ENCODE measurements around the gene EEPD1. TPM values are rescaled to one million over a fixed set of nuclear protein-coding genes. Genes with fewer than 3 reads are reported as not detected.
A peak's percentile ranks its signal among the peaks of the same experiment; 100 is the strongest.
"Not testable (repeated sequence)": the region's sequence is repeated elsewhere in the genome, so short reads cannot be mapped to it uniquely, and the experiment has no call there.

EEPD1 gene
- polyA plus RNA-seq, 1 experiment = 2.5 TPM

- POLR2A ChIA-PET = no interaction called here
- no peak for TF ChIP-seq CTCF (IDR thresholded peaks at IDR 0.05; ENCODE audit: insufficient read depth, low read depth, low read length)
These were observed 5.7 kb upstream of the EEPD1 start for GRCh38 chr7:36147361-36147760.

GRCh38 chr7:36148422-36149065 lies 4.5 kb upstream of the EEPD1 start:
- ChIA-PET POLR2A (no interaction called here), CTCF (interaction anchor here (1.5 kb wide), 1 partner anchor 171 kb away, joined by 4 read pairs; no protein-coding TSS in a partner anchor)
- no peak overlapping the region for H3K4me3 ChIP-seq (ENCODE audit: low read depth, low read length)
- DNase-seq (ENCODE audit: low read depth) = no peak
- H3K36me3 ChIP-seq (ENCODE audit: control insufficient read depth, insufficient read depth, low read length) = no peaks in the 10 kb centered on the region
- no peaks in the 10 kb centered on the region for H3K27me3 ChIP-seq (ENCODE audit: control insufficient read depth, insufficient read depth, low read length)
- no peak for TF ChIP-seq CTCF (IDR thresholded peaks at IDR 0.05; ENCODE audit: insufficient read depth, low read depth, low read length)

More at GRCh38 chr7:36147361-36147760, 5.7 kb upstream of the EEPD1 start:
- no peaks in the 10 kb centered on the region for H3K36me3 ChIP-seq (ENCODE audit: control insufficient read depth, insufficient read depth, low read length)
- H3K27me3 ChIP-seq (ENCODE audit: control insufficient read depth, insufficient read depth, low read length) = 0 out of 2 replicates have a peak, but pooled peaks cover 3% of the 10 kb centered on the region
- no peak for DNase-seq (ENCODE audit: low read depth)
- no peak overlapping the region for H3K4me3 ChIP-seq (ENCODE audit: low read depth, low read length)
- CTCF ChIA-PET = no interaction called here

GRCh38 chr7:36149240-36149639 lies 3.8 kb upstream of the EEPD1 start:
- CTCF ChIA-PET = interaction anchor here (0.7 to 1.5 kb wide), 2 partner anchors 164 to 170 kb away, joined by 4 read pairs; no protein-coding TSS in a partner anchor
- H3K27me3 ChIP-seq (ENCODE audit: control insufficient read depth, insufficient read depth, low read length); H3K4me3 ChIP-seq (ENCODE audit: low read depth, low read length); POLR2A ChIA-PET; H3K36me3 ChIP-seq (ENCODE audit: control insufficient read depth, insufficient read depth, low read length); DNase-seq (ENCODE audit: low read depth): not testable (repeated sequence)

- Histone ChIP-seq H3K4me3 (ENCODE audit: low read depth, low read length) (no peak overlapping the region), H3K36me3 (ENCODE audit: control insufficient read depth, insufficient read depth, low read length) (no peaks in the 10 kb centered on the region), H3K27me3 (ENCODE audit: control insufficient read depth, insufficient read depth, low read length) (no peaks in the 10 kb centered on the region)
- DNase-seq (ENCODE audit: low read depth) = no peak
- CTCF ChIA-PET = interaction anchor here (0.7 to 1.1 kb wide), 2 partner anchors 21 to 165 kb away, joined by 3 to 4 read pairs; no protein-coding TSS in a partner anchor
- no peak for TF ChIP-seq CTCF (IDR thresholded peaks at IDR 0.05; ENCODE audit: insufficient read depth, low read depth, low read length)
- POLR2A ChIA-PET = no interaction called here
These were observed 3.2 kb upstream of the EEPD1 start for GRCh38 chr7:36149694-36150452.

GRCh38 chr7:36151921-36152755 lies 916 bp upstream of the EEPD1 start:
- ChIA-PET CTCF (no interaction called here), POLR2A (interaction anchor here (0.6 kb wide), 1 partner anchor 126 kb away, joined by 3 read pairs; no protein-coding TSS in a partner anchor)
- TF ChIP-seq CTCF (IDR thresholded peaks at IDR 0.05; ENCODE audit: insufficient read depth, low read depth, low read length) = no peak
- Histone ChIP-seq H3K36me3 (ENCODE audit: control insufficient read depth, insufficient read depth, low read length) (no peaks in the 10 kb centered on the region), H3K4me3 (ENCODE audit: low read depth, low read length) (peak overlapping the region; percentile 38), H3K27me3 (ENCODE audit: control insufficient read depth, insufficient read depth, low read length) (no peaks in the 10 kb centered on the region)
- no peak for DNase-seq (ENCODE audit: low read depth)
